ENCODE data around the gene CCSER2. TPM values are rescaled to one million over a fixed set of nuclear protein-coding genes. Genes with fewer than 3 reads are reported as not detected.

Gene CCSER2
- total RNA-seq, 2 experiments from 2014 or later, result 80.2 to 87.9 TPM

DNA sequence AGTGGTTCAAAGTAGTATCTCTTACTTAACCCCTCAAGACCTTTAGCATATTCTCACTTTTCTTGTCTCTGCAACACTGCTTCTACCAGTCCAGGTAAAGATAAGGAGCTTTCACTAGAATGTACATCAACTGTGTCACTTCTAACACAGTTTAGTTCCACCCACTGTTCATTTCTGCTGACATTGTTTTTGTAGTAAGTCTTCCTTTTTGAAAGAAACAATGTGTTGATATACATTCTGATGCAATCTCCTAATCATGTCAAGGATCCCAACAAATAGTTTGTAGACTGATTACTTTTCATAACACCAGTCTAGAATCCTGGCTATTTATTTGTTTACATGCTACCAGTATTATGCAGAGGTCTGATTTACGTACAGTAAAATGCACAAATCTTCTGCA, 47.5 kb downstream of the CCSER2 start:
- DNase-seq, result no peak
- Mint-ChIP-seq H3K27ac (no peak overlapping the region), H3K4me1 (peaks cover 25% of the 10 kb centered on the region), H3K27me3 (no peaks in the 10 kb centered on the region), H3K9me3 (no peaks in the 10 kb centered on the region), H3K36me3 (ENCODE audit: low read depth) (peaks cover 50% of the 10 kb centered on the region), H3K4me3 (no peak overlapping the region)
- POLR2A ChIA-PET, result no interaction called here
- CTCF ChIA-PET, result interaction anchor here (0.7 to 4.7 kb wide), 7 partner anchors 9 to 165 kb away, joined by 3 to 32 read pairs (median 5); no protein-coding TSS in a partner anchor

DNA sequence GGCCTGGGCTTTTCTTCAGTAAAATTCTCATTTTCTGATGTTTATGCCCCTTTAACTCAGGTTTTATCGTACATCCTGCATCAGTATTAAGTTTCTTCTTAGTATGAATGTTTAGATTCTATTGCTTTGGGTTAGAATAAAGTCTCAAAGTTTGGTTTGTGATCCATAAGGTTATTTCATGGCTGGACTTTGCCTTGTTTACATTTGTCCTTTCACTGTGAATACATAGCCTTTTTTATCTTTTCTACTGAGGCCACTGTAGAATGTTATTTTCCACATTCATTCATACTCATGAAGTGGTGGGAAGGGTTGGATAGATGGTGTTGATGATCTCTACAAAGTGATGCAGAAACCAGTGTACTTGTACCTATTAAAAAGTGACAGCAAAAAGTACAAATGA, 59.8 kb downstream of the CCSER2 start:
- ChIA-PET CTCF (interaction anchor here (1.6 kb wide), 1 partner anchor 42 kb away, joined by 3 read pairs; no protein-coding TSS in a partner anchor), POLR2A (no interaction called here)
- Mint-ChIP-seq H3K4me3 (no peak overlapping the region), H3K27ac (no peak overlapping the region), H3K4me1 (no peaks in the 10 kb centered on the region), H3K36me3 (ENCODE audit: low read depth) (peaks cover 43% of the 10 kb centered on the region), H3K9me3 (peaks cover 11% of the 10 kb centered on the region), H3K27me3 (no peaks in the 10 kb centered on the region)
- DNase-seq, result no peak

DNA sequence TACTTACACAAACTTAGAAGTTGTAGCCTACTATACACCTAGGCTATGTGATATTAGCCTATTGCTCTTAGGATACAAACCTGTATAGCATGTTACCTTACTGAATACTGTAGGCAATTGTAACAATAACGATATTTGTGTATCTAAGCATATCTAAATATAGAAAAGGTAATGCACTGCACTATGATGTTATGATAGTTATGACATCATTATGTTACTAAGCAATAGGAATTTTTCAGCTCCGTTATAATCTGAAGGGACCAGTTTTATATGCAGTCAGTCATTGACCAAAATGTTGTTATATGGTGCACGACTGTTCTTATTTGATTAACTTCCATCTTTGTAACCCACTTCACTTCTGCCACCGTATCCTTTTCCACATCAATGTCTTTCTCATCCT, 62.0 kb downstream of the CCSER2 start:
- no peak overlapping the region for H3K4me3 Mint-ChIP-seq
- peaks cover 28% of the 10 kb centered on the region for H3K36me3 Mint-ChIP-seq (ENCODE audit: low read depth)
- ChIA-PET CTCF (no interaction called here), POLR2A (no interaction called here)
- H3K4me1 Mint-ChIP-seq, result no peaks in the 10 kb centered on the region
- no peak overlapping the region for H3K27ac Mint-ChIP-seq
- H3K27me3 Mint-ChIP-seq, result no peaks in the 10 kb centered on the region
- no peak for DNase-seq
- H3K9me3 Mint-ChIP-seq, result peaks cover 5% of the 10 kb centered on the region

DNA sequence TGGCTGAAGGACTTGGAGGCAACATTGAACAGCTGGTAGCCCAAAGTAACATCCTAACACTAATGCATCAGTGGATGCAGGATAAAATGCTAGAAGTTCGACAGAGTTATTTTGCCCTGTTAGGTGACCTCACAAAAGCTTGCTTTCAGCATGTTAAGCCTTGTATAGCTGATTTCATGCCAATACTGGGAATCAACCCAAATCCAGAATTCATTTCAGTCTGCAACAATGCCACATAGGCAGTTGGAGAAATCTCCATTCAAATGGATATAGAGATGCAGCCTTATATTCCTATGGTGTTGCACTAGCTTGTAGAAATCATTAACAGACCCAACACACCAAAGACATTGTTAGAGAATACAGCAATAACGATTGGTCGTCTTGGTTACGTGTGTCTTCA, 62.9 kb downstream of the CCSER2 start:
- H3K9me3 Mint-ChIP-seq, result no peaks in the 10 kb centered on the region
- H3K36me3 Mint-ChIP-seq (ENCODE audit: low read depth), result peaks cover 25% of the 10 kb centered on the region
- ChIA-PET POLR2A (no interaction called here), CTCF (no interaction called here)
- DNase-seq, result no peak
- no peak overlapping the region for H3K27ac Mint-ChIP-seq
- no peak overlapping the region for H3K4me3 Mint-ChIP-seq
- no peaks in the 10 kb centered on the region for H3K27me3 Mint-ChIP-seq
- H3K4me1 Mint-ChIP-seq, result no peaks in the 10 kb centered on the region

DNA sequence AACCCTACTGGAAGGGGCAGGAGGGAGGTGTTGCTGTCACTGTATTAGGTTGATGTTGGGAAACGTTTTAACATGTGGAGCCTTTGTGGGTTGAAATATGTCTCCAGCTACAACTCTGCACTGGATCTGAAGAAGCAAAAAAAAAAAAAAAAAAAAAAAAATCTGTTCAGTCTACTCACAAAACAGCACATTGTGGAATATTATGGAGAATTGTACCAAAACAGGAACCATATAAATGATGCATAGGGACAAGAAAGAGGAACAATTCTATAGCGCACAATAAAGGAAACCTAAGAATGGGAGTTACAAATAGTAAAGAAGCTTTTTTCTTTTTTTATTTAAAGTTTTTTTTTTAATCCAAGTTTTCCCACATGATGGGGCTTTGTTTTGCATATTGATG, 63.8 kb downstream of the CCSER2 start:
- DNase-seq, result no peak
- H3K4me1 Mint-ChIP-seq, result no peaks in the 10 kb centered on the region
- H3K9me3 Mint-ChIP-seq, result no peaks in the 10 kb centered on the region
- POLR2A ChIA-PET, result no interaction called here
- no peaks in the 10 kb centered on the region for H3K27me3 Mint-ChIP-seq
- H3K27ac Mint-ChIP-seq, result no peak overlapping the region
- CTCF ChIA-PET, result no interaction called here
- H3K4me3 Mint-ChIP-seq, result no peak overlapping the region
- peaks cover 32% of the 10 kb centered on the region for H3K36me3 Mint-ChIP-seq (ENCODE audit: low read depth)

DNA sequence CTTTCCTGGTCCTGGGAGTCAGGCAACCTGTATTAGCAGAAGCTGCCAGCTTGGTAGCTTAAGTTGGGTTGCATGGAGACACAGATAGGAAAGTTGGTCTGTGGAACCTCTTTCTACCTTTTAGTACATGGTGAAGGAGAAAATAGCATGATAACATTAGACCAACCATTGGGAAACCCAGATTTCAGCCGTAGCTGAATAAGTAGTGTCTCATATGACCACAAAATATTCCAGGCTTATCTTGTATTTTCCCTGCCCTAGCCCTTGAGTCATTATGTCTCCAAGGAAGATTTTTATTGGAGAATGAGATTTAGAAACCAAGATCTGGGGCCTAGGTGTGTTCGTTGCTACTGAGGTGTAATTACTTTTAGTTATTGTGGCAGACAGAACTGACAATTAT, 67.2 kb downstream of the CCSER2 start:
- Mint-ChIP-seq H3K9me3 (peaks cover 6% of the 10 kb centered on the region), H3K36me3 (ENCODE audit: low read depth) (peaks cover 42% of the 10 kb centered on the region), H3K4me3 (no peak overlapping the region), H3K27me3 (no peaks in the 10 kb centered on the region), H3K27ac (no peak overlapping the region), H3K4me1 (no peaks in the 10 kb centered on the region)
- DNase-seq, result no peak
- ChIA-PET CTCF (interaction anchor here (0.7 kb wide), 1 partner anchor 43 kb away, joined by 3 read pairs; no protein-coding TSS in a partner anchor), POLR2A (no interaction called here)

DNA sequence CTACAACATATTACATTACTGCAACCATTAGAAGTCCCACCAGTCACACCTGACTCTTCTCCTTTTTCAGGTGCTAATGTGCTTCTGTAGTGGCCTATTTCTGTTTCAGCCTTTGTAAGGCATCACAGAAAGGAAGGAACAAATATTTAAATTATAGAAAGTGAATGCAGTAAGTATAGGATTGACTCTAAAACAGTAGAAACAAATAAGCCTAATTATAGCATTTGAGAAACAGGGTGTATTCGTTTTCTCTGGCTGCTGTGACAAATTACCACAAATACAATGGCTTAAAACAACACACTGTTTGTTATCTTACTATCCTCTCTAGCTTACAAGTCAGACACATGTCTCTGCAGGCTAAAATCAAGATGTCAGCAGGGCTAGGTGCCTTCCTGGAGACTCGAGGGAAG, 69.4 kb downstream of the CCSER2 start:
- ChIA-PET POLR2A (no interaction called here), CTCF (no interaction called here)
- Mint-ChIP-seq H3K27me3 (no peaks in the 10 kb centered on the region), H3K27ac (no peak overlapping the region), H3K4me3 (no peak overlapping the region), H3K4me1 (peaks cover 3% of the 10 kb centered on the region), H3K36me3 (ENCODE audit: low read depth) (peaks cover 55% of the 10 kb centered on the region), H3K9me3 (peaks cover 8% of the 10 kb centered on the region)
- DNase-seq, result no peak

DNA sequence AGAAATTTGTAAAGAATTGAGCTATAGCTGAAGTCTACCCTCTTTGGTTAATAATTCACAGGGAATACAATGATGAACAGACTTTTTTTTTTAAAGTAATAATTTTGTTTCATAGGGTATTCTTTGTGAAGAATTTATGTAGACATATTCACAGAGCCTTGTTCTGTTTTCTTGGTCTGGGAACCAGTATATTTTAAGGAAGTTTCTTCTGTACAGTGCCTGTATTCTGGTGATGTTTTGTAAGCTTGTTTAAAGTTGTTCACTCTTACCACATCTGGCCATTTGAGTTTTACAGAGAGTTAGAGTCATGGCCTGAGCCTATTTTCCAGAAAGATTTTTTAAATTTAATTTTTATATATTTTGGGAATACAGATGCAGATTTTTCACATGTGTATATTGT, 70.3 kb downstream of the CCSER2 start:
- DNase-seq, result no peak
- CTCF ChIA-PET, result interaction anchor here (1.1 kb wide), 1 partner anchor 32 kb away, joined by 3 read pairs; no protein-coding TSS in a partner anchor
- Mint-ChIP-seq H3K36me3 (ENCODE audit: low read depth) (peaks cover 64% of the 10 kb centered on the region), H3K4me1 (peaks cover 3% of the 10 kb centered on the region), H3K9me3 (peaks cover 8% of the 10 kb centered on the region), H3K27ac (no peak overlapping the region), H3K4me3 (no peak overlapping the region), H3K27me3 (no peaks in the 10 kb centered on the region)
- POLR2A ChIA-PET, result no interaction called here

DNA sequence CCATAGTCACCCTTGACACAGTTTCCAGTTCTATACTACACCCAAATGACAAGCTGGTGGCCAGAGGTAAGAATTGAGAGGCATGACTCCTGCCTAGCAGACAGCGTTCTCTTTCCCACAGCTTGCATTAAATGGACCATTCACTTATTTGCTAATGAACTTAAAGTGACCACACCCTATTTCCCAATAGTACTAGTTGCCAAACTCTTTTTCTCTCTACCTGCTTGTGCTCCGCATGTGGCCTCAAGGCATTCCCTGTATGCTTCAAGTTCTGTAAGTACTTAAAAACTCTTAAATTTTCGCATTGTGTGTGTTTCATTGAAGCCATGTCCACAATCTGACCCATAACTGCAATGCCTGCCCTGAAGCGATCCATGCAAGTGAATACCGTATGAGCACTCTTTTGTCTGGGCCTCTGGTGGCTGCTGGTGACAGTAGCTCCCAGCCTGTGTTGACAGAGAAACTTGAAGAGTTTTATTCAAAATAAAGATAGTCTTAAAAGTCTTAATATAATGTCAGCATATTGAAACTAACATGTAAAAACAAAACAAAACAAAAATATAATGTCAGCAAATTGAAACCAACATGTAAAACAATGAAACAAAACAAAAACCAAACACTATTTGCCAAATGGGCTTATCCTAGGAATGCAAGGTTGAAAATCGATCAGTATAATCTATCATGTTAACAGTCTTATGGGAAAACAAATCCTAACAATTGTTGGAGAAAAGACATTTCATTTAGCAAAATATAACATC, 73.6 kb downstream of the CCSER2 start:
- Mint-ChIP-seq H3K9me3 (peaks cover 8% of the 10 kb centered on the region), H3K4me3 (no peak overlapping the region), H3K27ac (no peak overlapping the region), H3K4me1 (peaks cover 19% of the 10 kb centered on the region), H3K27me3 (no peaks in the 10 kb centered on the region), H3K36me3 (ENCODE audit: low read depth) (peaks cover 58% of the 10 kb centered on the region)
- no peak for DNase-seq
- POLR2A ChIA-PET, result no interaction called here
- CTCF ChIA-PET, result interaction anchor here (0.8 kb wide), 1 partner anchor 138 kb away, joined by 3 read pairs; no protein-coding TSS in a partner anchor

DNA sequence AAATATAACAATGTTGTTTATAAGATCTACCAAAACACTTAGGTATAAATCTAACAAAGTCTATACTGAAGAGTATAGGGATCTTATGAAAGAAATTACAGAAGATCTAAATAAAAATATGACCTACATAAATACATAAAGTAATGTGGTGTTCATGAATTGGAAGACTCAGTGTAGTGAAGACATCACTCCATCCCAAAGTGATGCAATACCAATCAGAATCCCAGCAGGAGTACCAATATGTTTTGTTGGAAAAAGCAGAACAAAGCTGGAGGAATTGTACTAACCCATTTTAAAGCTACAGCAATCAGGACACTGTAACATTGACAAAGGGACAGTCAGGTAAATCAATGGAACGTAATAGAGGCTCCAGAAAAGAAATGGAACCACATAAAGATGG, 76.4 kb downstream of the CCSER2 start:
- ChIA-PET POLR2A (no interaction called here), CTCF (no interaction called here)
- Mint-ChIP-seq H3K4me3 (no peak overlapping the region), H3K27me3 (no peaks in the 10 kb centered on the region), H3K36me3 (ENCODE audit: low read depth) (peaks cover 54% of the 10 kb centered on the region), H3K9me3 (peaks cover 5% of the 10 kb centered on the region), H3K27ac (no peak overlapping the region), H3K4me1 (peaks cover 23% of the 10 kb centered on the region)
- no peak for DNase-seq

DNA sequence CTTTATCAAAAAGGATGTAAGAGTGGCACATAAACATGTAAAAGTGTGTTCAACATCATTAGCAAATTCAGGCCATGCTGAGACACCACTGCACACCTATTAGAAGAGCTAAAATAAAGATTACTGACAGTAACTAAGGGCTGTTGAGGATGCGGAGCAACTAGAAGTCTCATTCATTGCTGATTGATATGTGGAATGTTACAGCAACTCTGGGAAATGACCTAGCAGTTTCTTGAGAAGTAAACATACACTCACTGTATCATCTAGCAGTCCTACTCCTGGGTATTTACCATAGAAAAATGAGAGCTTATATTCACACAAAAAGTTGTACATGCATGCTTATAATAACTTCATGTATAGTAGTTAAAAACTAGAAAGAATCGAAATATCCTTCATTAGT, 77.3 kb downstream of the CCSER2 start:
- Mint-ChIP-seq H3K9me3 (peaks cover 10% of the 10 kb centered on the region), H3K4me1 (peaks cover 23% of the 10 kb centered on the region), H3K27me3 (no peaks in the 10 kb centered on the region), H3K4me3 (no peak overlapping the region), H3K36me3 (ENCODE audit: low read depth) (peaks cover 52% of the 10 kb centered on the region), H3K27ac (no peak overlapping the region)
- CTCF ChIA-PET, result no interaction called here
- no peak for DNase-seq
- POLR2A ChIA-PET, result no interaction called here

DNA sequence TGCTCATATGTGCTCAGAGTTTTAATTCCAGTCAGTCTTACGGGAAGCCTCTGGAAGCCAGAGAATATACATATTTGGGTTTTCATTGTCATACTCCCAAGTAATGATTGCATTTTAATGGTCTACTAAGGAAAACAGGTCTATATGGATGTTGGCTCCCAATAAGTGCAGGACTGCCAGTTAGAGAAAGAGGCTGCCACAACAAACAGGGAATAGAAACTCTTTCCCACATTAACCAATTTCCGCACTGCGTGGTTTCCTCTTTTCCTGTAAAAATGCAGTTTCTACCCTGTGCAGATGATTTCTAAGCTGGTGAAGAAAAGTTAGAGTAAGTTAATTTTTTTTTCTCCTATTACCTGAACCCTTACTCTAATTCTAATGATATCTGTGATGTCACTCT, 78.2 kb downstream of the CCSER2 start:
- H3K36me3 Mint-ChIP-seq (ENCODE audit: low read depth), result peaks cover 53% of the 10 kb centered on the region
- CTCF ChIA-PET, result no interaction called here
- H3K4me3 Mint-ChIP-seq, result no peak overlapping the region
- H3K27ac Mint-ChIP-seq, result no peak overlapping the region
- POLR2A ChIA-PET, result no interaction called here
- H3K9me3 Mint-ChIP-seq, result peaks cover 15% of the 10 kb centered on the region
- DNase-seq, result no peak
- no peaks in the 10 kb centered on the region for H3K27me3 Mint-ChIP-seq
- peaks cover 23% of the 10 kb centered on the region for H3K4me1 Mint-ChIP-seq

DNA sequence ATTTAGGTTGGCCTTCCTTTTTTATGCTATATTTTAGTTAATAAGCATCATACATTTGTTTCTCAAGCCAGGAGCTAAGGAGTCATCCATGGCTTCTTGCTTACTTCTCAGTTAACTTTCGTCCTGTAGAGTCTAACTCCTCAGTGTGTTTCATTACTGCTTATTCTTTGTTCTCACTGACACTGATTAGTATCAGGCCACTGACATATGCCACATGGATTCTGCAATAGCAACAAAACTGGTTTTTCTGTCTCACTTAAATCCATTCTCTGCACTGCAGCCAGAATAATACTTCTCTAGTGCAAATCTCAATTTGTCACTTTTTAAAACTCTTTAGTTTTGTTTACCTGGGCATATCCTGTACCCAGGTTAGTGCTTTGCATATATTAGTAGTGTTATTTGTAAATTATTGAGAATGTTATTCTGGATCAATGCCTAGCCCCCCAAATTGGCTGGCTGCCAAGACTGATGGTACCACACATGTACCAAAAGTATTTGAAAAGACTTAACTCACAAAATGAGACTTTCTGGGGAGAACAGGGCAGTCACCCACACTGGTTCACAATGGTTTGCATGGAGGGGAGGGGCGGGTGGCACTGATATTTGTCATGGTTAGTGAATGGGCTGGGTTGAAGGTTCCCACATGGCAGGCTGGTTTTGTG, 79.1 kb downstream of the CCSER2 start:
- ChIA-PET CTCF (no interaction called here), POLR2A (no interaction called here)
- Mint-ChIP-seq H3K27me3 (no peaks in the 10 kb centered on the region), H3K9me3 (peaks cover 24% of the 10 kb centered on the region), H3K27ac (no peak overlapping the region), H3K4me1 (peaks cover 23% of the 10 kb centered on the region), H3K4me3 (no peak overlapping the region), H3K36me3 (ENCODE audit: low read depth) (peaks cover 54% of the 10 kb centered on the region)
- no peak for DNase-seq

DNA sequence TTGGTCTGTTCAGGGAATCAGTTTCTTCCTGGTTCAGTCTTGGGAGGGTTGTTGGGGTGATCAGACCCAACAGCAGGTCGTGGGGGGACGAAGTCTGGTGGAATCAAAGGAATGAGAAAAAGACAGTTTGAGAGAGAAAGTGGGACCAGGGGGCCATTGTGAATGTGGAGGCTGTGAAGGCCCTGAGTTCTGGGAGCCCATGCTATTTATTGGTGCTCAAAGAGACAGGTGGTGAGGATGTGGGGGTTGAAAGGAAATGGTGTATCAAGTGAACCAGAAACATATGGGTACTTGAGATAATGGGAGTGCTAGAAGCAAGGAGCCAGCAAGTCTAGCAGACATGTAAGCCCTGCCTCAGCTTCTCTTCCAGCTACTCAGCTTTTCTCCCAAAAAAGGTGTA, 84.1 kb downstream of the CCSER2 start:
- DNase-seq, result no peak
- Mint-ChIP-seq H3K9me3 (peaks cover 49% of the 10 kb centered on the region), H3K4me1 (peaks cover 8% of the 10 kb centered on the region), H3K27me3 (no peaks in the 10 kb centered on the region), H3K4me3 (no peak overlapping the region), H3K27ac (no peak overlapping the region), H3K36me3 (ENCODE audit: low read depth) (peaks cover 78% of the 10 kb centered on the region)
- ChIA-PET POLR2A (no interaction called here), CTCF (interaction anchor here (3.5 kb wide), 1 partner anchor 18 kb away, joined by 11 read pairs; no protein-coding TSS in a partner anchor)
